Measurements from ENCODE around the gene MCF2L2.
"Not testable (repeated sequence)": the region's sequence is repeated elsewhere in the genome, so short reads cannot be mapped to it uniquely, and the experiment has no call there.

The MCF2L2 gene

GRCh38 chr3:183203670-183204069, 224.7 kb downstream of the MCF2L2 start:
- no peak for DNase-seq (ENCODE audit: low spot score)

DNA sequence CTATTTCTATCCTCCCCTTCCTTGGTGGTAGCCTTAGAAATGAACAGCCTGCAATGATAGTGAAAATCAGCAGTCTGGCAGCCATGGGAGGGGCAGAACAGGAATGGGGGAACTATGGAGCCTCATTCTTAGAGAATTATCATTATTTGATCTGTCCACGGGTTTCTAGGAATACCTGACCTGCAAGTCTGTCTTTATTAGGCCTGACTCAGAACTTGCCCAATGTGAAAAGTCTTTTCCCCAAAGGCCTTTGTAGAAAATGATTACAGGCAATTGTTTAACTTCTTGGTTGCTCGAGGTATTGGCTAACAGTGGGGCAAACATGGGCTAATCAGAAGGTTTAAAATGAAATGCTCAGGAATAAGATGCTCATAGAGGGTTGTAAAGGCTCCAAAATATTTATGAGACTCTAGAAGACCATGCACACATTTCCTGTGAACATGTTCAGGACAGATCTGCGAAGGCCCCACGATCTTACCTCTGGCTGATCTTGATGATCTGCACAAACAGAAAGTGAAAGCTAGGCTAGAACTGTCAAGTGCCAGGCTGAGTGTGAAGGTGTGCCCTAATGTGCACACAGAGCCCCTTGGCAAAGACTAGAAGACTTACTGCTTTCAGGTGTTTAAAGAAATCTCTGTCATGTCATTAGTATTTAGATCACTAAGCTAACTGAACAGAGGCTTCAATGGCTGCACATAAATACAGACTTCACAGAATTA, 226.3 kb downstream of the MCF2L2 start:
- DNase-seq (ENCODE audit: low spot score), result no peak

DNA sequence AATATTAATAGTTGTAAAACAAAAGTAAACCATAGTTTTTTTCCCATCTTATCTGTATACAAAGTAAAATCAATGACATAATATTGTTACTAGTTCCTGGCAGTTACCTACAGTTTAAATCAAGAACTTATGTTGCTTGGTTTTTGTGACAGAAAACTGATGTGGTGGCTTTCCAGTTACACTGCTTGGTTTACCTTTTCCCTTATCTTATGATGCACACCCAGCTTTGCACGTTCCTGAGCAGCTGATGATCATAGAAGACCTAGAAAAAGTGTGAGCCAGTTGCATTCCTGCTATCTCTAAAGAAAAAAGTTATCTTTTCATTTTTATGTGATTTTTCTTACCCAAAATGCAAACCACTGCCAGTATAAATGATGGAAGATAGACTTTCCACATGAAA, 229.5 kb downstream of the MCF2L2 start:
- no peak for DNase-seq (ENCODE audit: low spot score)

- no peak for DNase-seq (ENCODE audit: low spot score)
Observed at GRCh38 chr3:183197734-183198133, 230.7 kb downstream of the MCF2L2 start.

DNA sequence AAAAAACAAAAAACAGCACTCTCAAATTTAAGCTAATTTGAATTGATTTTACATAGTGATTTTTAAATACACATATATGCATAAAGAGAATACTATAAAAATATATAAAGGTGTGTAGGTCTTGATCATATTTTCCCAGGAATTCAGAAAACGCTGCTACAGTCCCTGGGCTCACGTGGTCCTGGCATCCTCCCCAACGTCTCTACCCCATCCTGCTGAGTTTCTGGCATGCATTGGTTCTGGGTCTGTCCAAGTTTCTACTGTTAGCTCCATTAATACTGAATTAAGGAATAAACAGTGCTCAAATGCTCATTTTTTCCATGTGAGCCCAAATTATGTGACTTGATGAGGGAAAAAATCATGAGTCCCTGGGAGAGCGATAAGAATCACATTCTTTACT, 233.2 kb downstream of the MCF2L2 start:
- DNase-seq (ENCODE audit: low spot score), result no peak

GRCh38 chr3:183193762-183194689, 234.4 kb downstream of the MCF2L2 start:
- no peak for DNase-seq (ENCODE audit: low spot score)

GRCh38 chr3:183192650-183193300, 235.6 kb downstream of the MCF2L2 start:
- DNase-seq (ENCODE audit: low spot score), result no peak

GRCh38 chr3:183189641-183190040, 238.8 kb downstream of the MCF2L2 start:
- DNase-seq (ENCODE audit: low spot score), result no peak

- DNase-seq (ENCODE audit: low spot score), result no peak
Observed at GRCh38 chr3:183188895-183189462, 239.4 kb downstream of the MCF2L2 start.

DNA sequence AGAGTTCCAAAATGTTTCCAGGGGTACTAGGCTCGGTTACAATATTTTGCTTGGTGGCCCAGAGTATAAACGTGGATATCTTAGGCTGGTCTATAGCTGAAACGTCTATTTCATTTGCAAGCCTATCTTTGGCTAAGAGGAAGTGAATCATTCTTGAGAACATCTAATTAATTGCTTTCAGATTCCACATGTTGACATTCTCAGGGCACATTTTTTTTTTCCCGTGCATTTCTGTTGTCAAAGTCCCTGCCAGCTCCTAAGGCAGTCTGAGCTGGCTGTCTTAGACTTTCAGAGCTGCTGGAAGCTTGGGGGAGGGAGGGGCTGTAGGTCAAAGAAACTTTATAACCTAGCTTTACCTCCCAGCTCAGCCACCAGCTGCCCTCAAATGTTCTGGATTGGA, 242.7 kb downstream of the MCF2L2 start:
- DNase-seq (ENCODE audit: low spot score), result peak; percentile 68

- no peak for DNase-seq (ENCODE audit: low spot score)
Observed at GRCh38 chr3:183182732-183183610, 245.4 kb downstream of the MCF2L2 start.

GRCh38 chr3:183182073-183182472, 246.3 kb downstream of the MCF2L2 start:
- no peak for DNase-seq (ENCODE audit: low spot score)

DNA sequence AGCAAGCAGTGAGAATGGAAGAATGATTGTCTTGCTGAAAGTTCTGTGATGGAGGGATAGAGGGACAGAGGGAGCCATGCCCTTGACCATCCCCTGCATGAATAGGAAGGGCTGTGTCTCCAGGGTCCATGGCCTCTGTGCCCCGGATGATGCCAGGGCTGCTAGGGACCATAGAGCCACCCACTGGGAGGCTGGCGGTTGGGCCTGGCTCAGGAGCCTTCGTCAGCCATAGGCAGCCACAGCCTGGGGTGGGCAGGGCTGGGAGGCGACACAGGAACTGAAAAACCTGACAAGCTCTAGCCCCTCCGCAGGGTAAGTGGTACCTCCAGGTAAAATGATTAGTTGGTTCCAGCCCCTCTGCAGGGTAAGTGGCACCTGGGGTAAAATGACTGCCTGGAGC, 246.8 kb downstream of the MCF2L2 start:
- DNase-seq (ENCODE audit: low spot score), result no peak

- DNase-seq (ENCODE audit: low spot score), result no peak
Observed at GRCh38 chr3:183180784-183181295, 247.6 kb downstream of the MCF2L2 start.

DNA sequence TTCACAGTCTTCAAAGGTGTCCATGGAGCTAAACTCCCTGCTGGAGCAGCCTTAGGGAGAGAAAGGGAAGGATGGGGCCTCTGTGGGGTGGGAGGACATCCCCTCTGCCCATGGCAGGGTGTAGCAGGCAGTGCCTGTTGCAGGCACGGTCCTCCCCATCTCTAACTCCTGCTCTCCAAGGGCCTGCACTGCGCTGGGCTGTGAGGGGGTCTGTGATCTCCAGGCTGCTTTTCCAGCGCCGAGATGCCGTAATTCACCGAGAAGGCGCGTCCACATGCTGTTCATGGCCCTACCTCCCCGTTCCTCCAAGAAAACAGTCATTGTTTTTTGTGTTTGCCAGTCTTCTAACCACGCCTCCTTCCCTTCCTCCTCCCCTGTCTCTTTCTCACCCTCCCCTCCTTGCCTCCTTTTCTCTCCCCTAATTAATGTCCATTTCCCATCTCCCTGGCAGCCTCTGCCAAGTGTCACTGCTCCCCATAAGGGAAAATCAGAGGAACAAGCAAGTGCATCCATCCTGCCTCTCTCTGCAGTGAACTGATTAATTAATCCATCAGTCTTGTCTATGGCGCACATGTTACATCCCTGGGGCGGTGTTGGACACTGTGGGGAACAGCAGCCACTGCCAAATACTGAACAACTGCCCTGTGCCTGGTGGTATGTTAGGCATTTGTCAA, 248.2 kb downstream of the MCF2L2 start:
- DNase-seq (ENCODE audit: low spot score), result no peak

DNA sequence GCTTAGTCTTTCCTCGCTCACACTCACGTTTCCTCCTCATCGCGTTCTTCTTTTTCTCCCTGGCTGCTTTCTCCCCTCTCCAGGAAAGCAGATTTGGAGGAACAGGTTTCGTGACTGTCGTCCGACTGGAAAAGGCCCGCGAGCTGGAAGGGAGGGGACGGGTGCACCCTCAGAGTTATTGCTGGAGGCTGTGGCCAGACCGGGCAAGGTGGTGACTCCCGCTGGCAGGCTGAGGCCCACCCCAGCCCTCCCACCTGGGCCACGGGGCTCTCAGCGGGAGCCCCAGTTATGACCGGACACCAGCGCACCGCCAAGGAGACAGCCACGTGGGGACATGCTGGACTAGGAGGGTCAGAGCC, 248.9 kb downstream of the MCF2L2 start:
- not testable (repeated sequence) for DNase-seq (ENCODE audit: low spot score)

- DNase-seq (ENCODE audit: low spot score), result peak; percentile 61
Observed at GRCh38 chr3:183178833-183179549, 249.4 kb downstream of the MCF2L2 start.

GRCh38 chr3:183178512-183178832, 249.9 kb downstream of the MCF2L2 start:
- no peak for DNase-seq (ENCODE audit: low spot score)

DNA sequence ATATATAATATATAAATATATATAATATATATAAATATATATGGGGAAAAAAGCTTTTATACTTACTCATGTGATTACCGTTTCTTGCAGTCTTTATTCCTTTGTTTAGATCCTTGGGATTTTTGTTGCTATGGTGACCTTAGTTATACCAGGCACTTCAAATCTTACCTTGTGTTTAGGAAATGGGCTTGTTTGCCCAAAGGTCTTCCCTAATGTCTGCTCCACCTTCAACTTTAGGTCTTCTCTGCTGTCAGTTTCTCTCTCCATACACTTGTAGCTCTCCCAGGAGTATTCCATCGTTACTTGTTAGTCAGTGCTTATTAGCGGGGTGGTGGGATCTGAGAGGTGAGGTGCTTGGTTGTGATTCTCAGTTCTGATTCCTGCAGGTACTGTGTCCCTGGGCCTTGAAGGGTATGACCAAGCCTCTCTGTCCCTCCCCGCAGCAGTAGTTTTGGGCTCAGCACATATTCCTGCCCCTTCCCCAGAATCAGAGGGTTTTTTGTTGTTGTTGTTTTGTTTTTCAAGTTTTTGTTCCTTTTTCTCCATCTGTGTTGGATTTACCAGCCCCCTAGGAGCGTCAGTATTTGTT, 256.3 kb downstream of the MCF2L2 start:
- no peak for DNase-seq (ENCODE audit: low spot score)

DNA sequence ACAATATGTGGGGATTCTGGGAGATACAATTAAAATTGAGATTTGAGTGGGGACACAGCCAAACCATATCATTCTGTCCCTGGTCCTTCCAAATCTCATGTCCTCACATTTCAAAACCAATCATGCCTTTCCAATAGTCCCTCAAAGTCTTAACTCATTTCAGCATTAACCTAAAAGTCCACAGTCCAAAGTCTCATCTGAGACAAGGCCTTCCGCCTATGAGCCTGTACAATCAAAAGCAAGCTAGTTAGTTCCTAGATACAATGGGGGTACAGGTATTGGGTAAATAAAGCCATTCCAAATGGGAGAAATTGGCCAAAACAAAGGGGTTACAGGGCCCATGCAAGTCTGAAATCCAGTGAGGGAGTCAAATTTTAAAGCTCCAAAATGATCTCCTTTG, 260.4 kb downstream of the MCF2L2 start:
- DNase-seq (ENCODE audit: low spot score), result not testable (repeated sequence)

Measured in kidney capillary endothelial cell (primary cell).